HepG2 (cell line): Measurements from ENCODE around the gene KIF23. TPM values are rescaled to one million over a fixed set of nuclear protein-coding genes. Genes with fewer than 3 reads are reported as not detected.

Experiments
- ATAC-seq: fragments of 200-7000 bp; cut with Tn5 transposase; 3 replicates; pipeline ENCODE4 v1.9.1; 2020; ENCODE audit warnings: mild to moderate bottlenecking, moderate library complexity
- BruUV-seq: library from RNA; stranded (reverse); fragments of 400-500 nt; replicated peaks from 2 replicates; lab custom pipeline; 2021; lab: Mats Ljungman, UMichigan
- CTCF ChIA-PET: fragments of 300-600 bp; formaldehyde crosslinking; extraction: SDS; loops from one replicate; lab custom pipeline; 2021; ENCODE audit warnings: low total read pairs, inconsistent platforms, low intra/inter-chr PET ratio; lab: Yijun Ruan, JAX
- POLR2A ChIA-PET: fragments of 350-600 bp; sonication (Branson Sonifier 250); formaldehyde crosslinking; loops from one replicate; lab custom pipeline; 2020; ENCODE audit warnings: antibody characterized with exemption, inconsistent platforms; lab: Yijun Ruan, JAX
- DNase-seq: peaks from one replicate; pipeline ENCODE4 v3.0.0-alpha.2; 2015; ENCODE audit warnings: low spot score
- FAIRE-seq: peaks from 3 replicates; lab custom pipeline; 2011; peaks lifted over from hg19 to GRCh38; lab: Jason Lieb, UNC
- H2AFZ ChIP-seq: one replicate; pipeline ENCODE4 v1.6.1; 2011; ENCODE audit warnings: low read length, inconsistent platforms
- H3K27ac ChIP-seq: fragments of 300-600 bp; 3 replicates; pipeline ENCODE4 v1.8.0; 2011; ENCODE audit warnings: mixed run types, mild to moderate bottlenecking, mixed read lengths, low read length, inconsistent platforms; ENCODE audit not compliant: insufficient read depth; ENCODE audit errors: extremely low read length
- H3K27me3 ChIP-seq, 2 experiments: fragments of 200-600 bp in 1 of 2; 2 replicates in 1 of 2; 3 replicates in 1 of 2; pipeline versions ENCODE4 v1.6.0 to v1.8.0; 2011; ENCODE audit warnings: low read length in 2 of 2, mild to moderate bottlenecking in 2 of 2, moderate library complexity in 2 of 2, inconsistent platforms in 1 of 2; ENCODE audit not compliant: insufficient read depth in 2 of 2, control insufficient read depth in 1 of 2
- H3K36me3 ChIP-seq, 2 experiments: fragments of 200-600 bp in 1 of 2; replicated peaks in 1 of 2; 2 replicates in 1 of 2; 3 replicates in 1 of 2; pipeline versions ENCODE4 v1.5.1 to v1.8.0; 2011; ENCODE audit warnings: low read length in 2 of 2, inconsistent platforms in 1 of 2; ENCODE audit not compliant: insufficient read depth in 2 of 2, control insufficient read depth in 1 of 2
- H3K4me1 ChIP-seq: 2 replicates; pipeline ENCODE4 v1.5.1; 2012; ENCODE audit warnings: low read length, inconsistent platforms; ENCODE audit not compliant: insufficient read depth
- H3K4me2 ChIP-seq: 2 replicates; pipeline ENCODE4 v1.6.0; 2011; ENCODE audit warnings: low read depth, low read length, inconsistent platforms
- H3K4me3 ChIP-seq, 3 experiments: fragments of 200-600 bp in 1 of 3; sonication (generic), shearing (Covaris generic) in 1 of 3; replicated peaks in 1 of 3; 2 replicates each; pipeline ENCODE4 v1.5.1; 2011 to 2016; ENCODE audit warnings: low read length in 3 of 3, inconsistent platforms in 2 of 3, low read depth in 2 of 3, mild to moderate bottlenecking in 2 of 3, control low read depth in 1 of 3, mixed read lengths in 1 of 3; ENCODE audit not compliant: insufficient read depth in 1 of 3
- H3K79me2 ChIP-seq: one replicate; pipeline ENCODE4 v1.6.1; 2011; ENCODE audit warnings: low read length, inconsistent platforms; ENCODE audit not compliant: insufficient read depth
- H3K9ac ChIP-seq: 2 replicates; pipeline ENCODE4 v1.6.0; 2011; ENCODE audit warnings: mild to moderate bottlenecking, low read depth, low read length, inconsistent platforms; ENCODE audit not compliant: insufficient read depth
- H3K9me3 ChIP-seq: 2 replicates; pipeline ENCODE4 v1.5.1; 2012; ENCODE audit warnings: mild to moderate bottlenecking, low read length
- H4K20me1 ChIP-seq: 2 replicates; pipeline ENCODE4 v1.6.0; 2011; ENCODE audit warnings: inconsistent platforms, mild to moderate bottlenecking, low read length, moderate library complexity; ENCODE audit not compliant: insufficient read depth
- AGO2 ChIP-seq: fragments of 200-400 bp; formaldehyde crosslinking; optimal IDR thresholded peaks from 2 replicates; pipeline ENCODE3; 2017; ENCODE audit warnings: mild to moderate bottlenecking, low read depth, low read length, moderate library complexity
- BORCS8-MEF2B ChIP-seq: sonication (generic); formaldehyde crosslinking; IDR thresholded peaks from 2 replicates; pipeline ENCODE4 v1.8.0; 2022; ENCODE audit warnings: mild to moderate bottlenecking, missing genetic modification reagents
- DPF2 ChIP-seq: sonication (generic); formaldehyde crosslinking; IDR thresholded peaks from 2 replicates; pipeline ENCODE4 v1.4.0; 2020; ENCODE audit warnings: mild to moderate bottlenecking, low read depth, missing genetic modification reagents, borderline replicate concordance
- KLF12 ChIP-seq: sonication (generic); formaldehyde crosslinking; IDR thresholded peaks from 2 replicates; pipeline ENCODE4 v1.4.0; 2020; ENCODE audit warnings: missing genetic modification reagents, borderline replicate concordance
- MEIS2 ChIP-seq: sonication (generic); formaldehyde crosslinking; IDR thresholded peaks from 2 replicates; pipeline ENCODE4 v1.9.0; 2021; ENCODE audit warnings: mild to moderate bottlenecking, missing genetic modification reagents
- PHF8 ChIP-seq: sonication (generic); formaldehyde crosslinking; IDR thresholded peaks from 2 replicates; pipeline ENCODE4 v1.5.0; 2020; ENCODE audit warnings: missing genetic modification reagents
- POLR2A ChIP-seq, 2 experiments: IDR thresholded peaks; 2 replicates each; pipeline ENCODE4 v1.6.1; 2011; ENCODE audit warnings: low read depth in 2 of 2, low read length in 2 of 2, mild to moderate bottlenecking in 1 of 2, moderate library complexity in 1 of 2; ENCODE audit not compliant: insufficient read depth in 1 of 2
- RERE ChIP-seq: IDR thresholded peaks from 2 replicates; pipeline ENCODE4 v1.6.1; 2016; ENCODE audit warnings: low read depth, missing genetic modification reagents, missing compliant biosample characterization
- RXRA ChIP-seq: sonication (generic); formaldehyde crosslinking; IDR thresholded peaks from 2 replicates; pipeline ENCODE4 v1.5.1; 2020; ENCODE audit warnings: missing genetic modification reagents
- ZNF775 ChIP-seq: sonication (generic); formaldehyde crosslinking; IDR thresholded peaks from 2 replicates; pipeline ENCODE4 v1.4.0; 2020; ENCODE audit warnings: missing genetic modification reagents, mild to moderate bottlenecking, moderate library complexity, borderline replicate concordance
- ZNF883 ChIP-seq: sonication (generic); formaldehyde crosslinking; IDR thresholded peaks from 2 replicates; pipeline ENCODE4 v1.5.1; 2020; ENCODE audit warnings: mild to moderate bottlenecking, missing genetic modification reagents; ENCODE audit errors: not compliant biosample characterization
- WGBS: methylation state at CpG from one replicate; pipeline ENCODE4 v1.1.6; 2017; ENCODE audit warnings: low lambda C conversion rate; 5-methylcytosine and 5-hydroxymethylcytosine counted together
- in situ Hi-C: cut with HindIII; loops from 2 replicates; pipeline ENCODE4 v1.10.0; 2017; ENCODE audit warnings: low pct_unique_long_range_greater_than_20kb; ENCODE audit not compliant: extremely low pct_ligation_motif_present
- intact Hi-C: fragments of 100-400 bp; cut with micrococcal nuclease; formaldehyde crosslinking; loops from one replicate; pipeline ENCODE4 v1.10.0; 2022; ENCODE audit not compliant: unreplicated experiment
- polyA plus RNA-seq, 8 experiments: library from polyadenylated mRNA; depleted of rRNA in 3 of 8; stranded (reverse) in 7 of 8; unstranded in 1 of 8; fragments of >200 nt; fragmentation: Illumina TruSeq in 4 of 8; extraction: Trizol in 4 of 8; gene quantifications; 2 replicates each; pipeline versions ENCODE4 v1.2.1 to v1.2.3, GENCODE V29; 2011 to 2016; ENCODE audit warnings: low read depth in 4 of 8, missing spikeins in 1 of 8, mixed read lengths in 1 of 8; ENCODE audit not compliant: insufficient read depth in 1 of 8
- total RNA-seq, 5 experiments: library from RNA; depleted of rRNA; stranded (reverse); fragments of >200 nt; fragmentation: Illumina TruSeq; extraction: Trizol; gene quantifications; 2 replicates each; pipeline ENCODE4 v1.2.3, GENCODE V29; 2016; ENCODE audit warnings: low read depth in 1 of 5
- TF ChIP-seq, protein P1 (sequence below): sonication (generic); formaldehyde crosslinking; IDR thresholded peaks from 2 replicates; pipeline ENCODE4 v1.5.1; 2020; ENCODE audit warnings: missing genetic modification reagents, mild to moderate bottlenecking, borderline replicate concordance

KIF23 gene
- total and polyA plus RNA-seq, 2 of the 13 experiments (the other 11 are each of a cell fraction or from before 2014, with no cell fraction given): 11.3 to 38.1 TPM

GRCh38 chr15:69412701-69413100 is 1.4 kb upstream of the KIF23 start:
- intact Hi-C loops: no loop called here

GRCh38 chr15:69414701-69415167 is 585 bp downstream of the KIF23 start:
- POLR2A ChIA-PET: interaction anchor here (1.0 to 3.7 kb wide), 3 partner anchors 38 to 684 kb away, joined by 3 to 40 read pairs (median 8); partner anchors contain the start of genes RPLP1 and TLE3
- Histone ChIP-seq H3K79me2 (peaks cover 27% of the 10 kb centered on the region), H3K4me2 (peak overlapping the region; percentile 94), H3K4me1 (peaks cover 27% of the 10 kb centered on the region), H3K9ac (peak overlapping the region; percentile 90), H2AFZ (no peak overlapping the region), H4K20me1 (no peaks in the 10 kb centered on the region; the same call in 1 of the 2 replicates), H3K27me3 (no peaks in the 10 kb centered on the region), H3K4me3 (peak overlapping the region; percentile 77 to 98 (median 96)), H3K27ac (peak overlapping the region; percentile 83), H3K36me3 (peaks cover 3 to 14% of the 10 kb centered on the region in 2 experiments; a peak in 4 of 5 replicates), H3K9me3 (no peaks in the 10 kb centered on the region)
- CTCF ChIA-PET: no interaction called here
- WGBS: 1% methylated on average over 13 of the region's 29 CpGs
- intact Hi-C loops (loop anchor here (2.0 to 5.0 kb wide), 2 partner anchors 38 to 48 kb away; partner anchors contain the start of gene RPLP1), in situ Hi-C loops (no loop called here)
- peak; percentile 74 for DNase-seq
- peak; percentile 50 for FAIRE-seq
- no TSS peak for BruUV-seq
- ATAC-seq: peak; percentile 85
- 0 out of 2 replicates have a peak, but pooled peaks have one; percentile 3 for TF ChIP-seq KLF12 (CRISPR knock-in tag)
- peak; percentile 53 for TF ChIP-seq AGO2
- TF ChIP-seq, protein P1, sequence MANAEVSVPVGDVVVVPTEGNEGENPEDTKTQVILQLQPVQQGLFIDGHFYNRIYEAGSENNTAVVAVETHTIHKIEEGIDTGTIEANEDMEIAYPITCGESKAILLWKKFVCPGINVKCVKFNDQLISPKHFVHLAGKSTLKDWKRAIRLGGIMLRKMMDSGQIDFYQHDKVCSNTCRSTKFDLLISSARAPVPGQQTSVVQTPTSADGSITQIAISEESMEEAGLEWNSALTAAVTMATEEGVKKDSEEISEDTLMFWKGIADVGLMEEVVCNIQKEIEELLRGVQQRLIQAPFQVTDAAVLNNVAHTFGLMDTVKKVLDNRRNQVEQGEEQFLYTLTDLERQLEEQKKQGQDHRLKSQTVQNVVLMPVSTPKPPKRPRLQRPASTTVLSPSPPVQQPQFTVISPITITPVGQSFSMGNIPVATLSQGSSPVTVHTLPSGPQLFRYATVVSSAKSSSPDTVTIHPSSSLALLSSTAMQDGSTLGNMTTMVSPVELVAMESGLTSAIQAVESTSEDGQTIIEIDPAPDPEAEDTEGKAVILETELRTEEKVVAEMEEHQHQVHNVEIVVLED (CRISPR knock-in tag): no peak
- TF ChIP-seq MEIS2 (CRISPR knock-in tag): 0 out of 2 replicates have a peak, but pooled peaks have one; percentile 8
- TF ChIP-seq PHF8 (CRISPR knock-in tag): peak; percentile 15; the same call in 1 of the 2 replicates
- no peak for TF ChIP-seq ZNF775 (CRISPR knock-in tag)
- TF ChIP-seq ZNF883 (CRISPR knock-in tag): no peak
- peak in 1 of 2 experiments; percentile 53; a peak in 2 of 4 replicates for TF ChIP-seq POLR2A (IDR thresholded peaks at IDR 0.05; ENCODE audit: insufficient read depth in 1 of 2, low read depth in 2 of 2, low read length in 2 of 2)
- no peak for TF ChIP-seq RERE (CRISPR knock-in tag)

More at GRCh38 chr15:69412701-69413100, 1.4 kb upstream of the KIF23 start:
- Histone ChIP-seq H3K9me3 (no peaks in the 10 kb centered on the region), H4K20me1 (no peaks in the 10 kb centered on the region; the same call in 1 of the 2 replicates), H2AFZ (no peak overlapping the region), H3K4me3 (no peak overlapping the region), H3K27ac (no peak overlapping the region), H3K27me3 (no peaks in the 10 kb centered on the region), H3K79me2 (peaks cover 26% of the 10 kb centered on the region), H3K9ac (no peak overlapping the region), H3K4me1 (peaks cover 27% of the 10 kb centered on the region), H3K4me2 (no peak overlapping the region), H3K36me3 (peaks cover 0 to 5% of the 10 kb centered on the region in 2 experiments; a peak in 2 of 5 replicates)
- no peak for DNase-seq
- FAIRE-seq: no peak
- no peak for ATAC-seq
- in situ Hi-C loops: no loop called here
- ChIA-PET CTCF (no interaction called here), POLR2A (no interaction called here)
- 74% methylated on average over 1 of the region's 1 CpG for WGBS
- no TSS peak for BruUV-seq
- TF ChIP-seq RXRA (CRISPR knock-in tag) (no peak), BORCS8-MEF2B (CRISPR knock-in tag) (no peak), DPF2 (CRISPR knock-in tag) (no peak)
